ENCODE results near the gene SLFN12. TPM values are rescaled to one million over a fixed set of nuclear protein-coding genes. Genes with fewer than 3 reads are reported as not detected.
A peak's percentile ranks its signal among the peaks of the same experiment; 100 is the strongest.

SLFN12 gene
- total RNA-seq, 4 donors from 2014 or later: 4.7 to 33.8 (median 7.5) TPM

- no peak for TF ChIP-seq POLR2A (IDR thresholded peaks at IDR 0.05)
- TF ChIP-seq, protein P1, sequence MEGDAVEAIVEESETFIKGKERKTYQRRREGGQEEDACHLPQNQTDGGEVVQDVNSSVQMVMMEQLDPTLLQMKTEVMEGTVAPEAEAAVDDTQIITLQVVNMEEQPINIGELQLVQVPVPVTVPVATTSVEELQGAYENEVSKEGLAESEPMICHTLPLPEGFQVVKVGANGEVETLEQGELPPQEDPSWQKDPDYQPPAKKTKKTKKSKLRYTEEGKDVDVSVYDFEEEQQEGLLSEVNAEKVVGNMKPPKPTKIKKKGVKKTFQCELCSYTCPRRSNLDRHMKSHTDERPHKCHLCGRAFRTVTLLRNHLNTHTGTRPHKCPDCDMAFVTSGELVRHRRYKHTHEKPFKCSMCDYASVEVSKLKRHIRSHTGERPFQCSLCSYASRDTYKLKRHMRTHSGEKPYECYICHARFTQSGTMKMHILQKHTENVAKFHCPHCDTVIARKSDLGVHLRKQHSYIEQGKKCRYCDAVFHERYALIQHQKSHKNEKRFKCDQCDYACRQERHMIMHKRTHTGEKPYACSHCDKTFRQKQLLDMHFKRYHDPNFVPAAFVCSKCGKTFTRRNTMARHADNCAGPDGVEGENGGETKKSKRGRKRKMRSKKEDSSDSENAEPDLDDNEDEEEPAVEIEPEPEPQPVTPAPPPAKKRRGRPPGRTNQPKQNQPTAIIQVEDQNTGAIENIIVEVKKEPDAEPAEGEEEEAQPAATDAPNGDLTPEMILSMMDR (IDR thresholded peaks at IDR 0.05): no peak
- Histone ChIP-seq H3K27me3 (no peaks in the 10 kb centered on the region), H3K9me3 (no peaks in the 10 kb centered on the region), H3K36me3 (no peaks in the 10 kb centered on the region), H3K27ac (no peak overlapping the region), H3K4me1 (peaks cover 0 to 12% (median 2%) of the 10 kb centered on the region in 4 donors), H3K4me3 (no peak overlapping the region)
- DNase-seq: no peak
Observed at GRCh38 chr17:35371934-35372333, 60.4 kb downstream of the SLFN12 start.

GRCh38 chr17:35368081-35368830, 64.0 kb downstream of the SLFN12 start:
- Histone ChIP-seq H3K27ac (peak overlapping the region in 3 of 4 donors; percentile 24 to 79 (median 25)), H3K36me3 (peaks cover 0 to 3% (median 0%) of the 10 kb centered on the region in 3 donors), H3K4me3 (no peak overlapping the region), H3K9me3 (no peaks in the 10 kb centered on the region), H3K4me1 (peaks cover 0 to 12% (median 2%) of the 10 kb centered on the region in 4 donors), H3K27me3 (no peaks in the 10 kb centered on the region)
- TF ChIP-seq, protein P1 (IDR thresholded peaks at IDR 0.05): no peak
- TF ChIP-seq POLR2A (IDR thresholded peaks at IDR 0.05): no peak
- DNase-seq: peak in 2 of 3 donors; percentile 66 to 71

DNA sequence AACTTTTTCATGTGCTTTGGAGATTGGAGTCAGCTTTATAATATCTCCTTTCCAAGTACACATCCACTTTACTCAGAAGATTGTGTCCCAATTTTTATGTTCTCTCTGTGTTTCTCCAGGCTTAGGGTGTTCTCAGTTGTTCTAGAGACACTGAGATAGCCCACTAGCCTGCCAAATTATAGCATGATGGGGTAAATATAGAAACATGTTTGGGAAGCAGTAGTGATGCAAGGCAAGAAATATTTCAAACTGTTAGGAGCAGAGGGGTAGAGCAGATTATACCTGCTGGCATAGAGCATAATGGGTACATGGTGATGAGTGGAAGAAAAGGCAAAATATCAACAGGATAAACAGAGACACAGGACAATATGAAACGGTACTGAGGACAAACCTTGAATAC, 71.3 kb downstream of the SLFN12 start:
- TF ChIP-seq, protein P1 (IDR thresholded peaks at IDR 0.05): no peak
- TF ChIP-seq POLR2A (IDR thresholded peaks at IDR 0.05): no peak
- H3K4me3 ChIP-seq: no peak overlapping the region
- DNase-seq: no peak

More for the DNA sequence above, 71.3 kb downstream of the SLFN12 start:
- no peaks in the 10 kb centered on the region for H3K9me3 ChIP-seq
- no peak overlapping the region for H3K27ac ChIP-seq
- no peaks in the 10 kb centered on the region for H3K27me3 ChIP-seq
- no peaks in the 10 kb centered on the region for H3K4me1 ChIP-seq
- H3K36me3 ChIP-seq: peaks cover 0 to 16% (median 0%) of the 10 kb centered on the region in 3 donors

Small RNA genes within 50 kb of the gene (small RNA-seq; reads per million reads assigned to genes)
- gene AC060766.3 (0 reads per million in 2 donors), gene AC060766.5 (0 reads per million in 2 donors)

Other genes starting within 250 kb of the SLFN12 start
- not detected for gene SLC35G3, start 238.1 kb downstream of the SLFN12 start, total RNA-seq
- gene SLFN5, start 189.4 kb downstream of the SLFN12 start, total RNA-seq: 10 to 100 TPM in 2 of 4 donors, 1 to 10 TPM in 2; 6.8 to 35.5 (median 11.4) TPM
- 10 to 100 TPM in 1 of 4 donors, 1 to 10 TPM in 3; 3.6 to 73.4 (median 5.6) TPM for gene SLFN11, start 58.9 kb downstream of the SLFN12 start, total RNA-seq
- 10 to 100 TPM in 1 of 4 donors, 1 to 10 TPM in 3; 2.8 to 24.8 (median 4.2) TPM for gene SLFN13, start 16.3 kb upstream of the SLFN12 start, total RNA-seq
- 10 to 100 TPM in 1 of 4 donors, 1 to 10 TPM in 3; 5.3 to 17.3 (median 5.6) TPM for gene SLFN12L, start 105.2 kb upstream of the SLFN12 start, total RNA-seq
- gene SLFN14, start 128.3 kb upstream of the SLFN12 start, total RNA-seq: not detected
- 1 to 10 TPM; 2.5 to 7.9 (median 4.5) TPM for gene PEX12, start 146.1 kb upstream of the SLFN12 start, total RNA-seq
- gene AP2B1, start 154.8 kb upstream of the SLFN12 start, total RNA-seq: 10 to 100 TPM; 46.2 to 75.3 (median 66.6) TPM